A172 (cell line): ENCODE measurements around the gene KPNA3. TPM values are rescaled to one million over a fixed set of nuclear protein-coding genes. Genes with fewer than 3 reads are reported as not detected.
"Not testable (repeated sequence)": the region's sequence is repeated elsewhere in the genome, so short reads cannot be mapped to it uniquely, and the experiment has no call there.

Experiments used
- DNase-seq: peaks from one replicate; pipeline ENCODE4 v3.0.0-alpha.2; 2015; ENCODE audit warnings: low spot score
- total RNA-seq: library from RNA; depleted of rRNA; stranded (reverse); fragments of >200 nt; shearing (Covaris generic); gene quantifications from 2 replicates; pipeline ENCODE4 v1.2.3, GENCODE V29; 2014; rRNA removed

KPNA3 gene
- total RNA-seq: 41.3 and 41.7 TPM in 2 replicates

- peak; percentile 88 for DNase-seq
These were observed at the start of gene KPNA3 for GRCh38 chr13:49792550-49793324. KPNA3 (minus strand) TSS chr13:49792682; CDS start chr13:49792506, 176 bp downstream.

DNA sequence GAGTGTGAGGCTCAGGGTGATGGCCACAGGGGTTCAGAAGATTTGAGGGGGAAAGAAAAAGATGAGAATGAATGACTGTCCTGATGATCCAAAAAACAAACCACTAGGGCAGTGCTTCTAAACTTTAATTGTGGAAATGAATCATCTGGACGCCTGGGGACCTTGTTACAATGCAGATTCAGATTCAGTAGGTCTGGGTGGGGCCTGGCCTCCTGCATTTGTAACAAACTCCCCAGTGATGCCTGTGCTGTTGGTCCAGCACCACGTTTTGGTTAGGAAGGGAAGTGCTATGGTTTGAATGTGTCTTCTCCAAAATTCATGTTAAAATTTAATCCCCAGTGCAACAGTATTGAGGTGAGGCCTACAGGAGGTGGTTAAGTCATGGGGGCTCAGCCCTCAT lies 49.5 kb upstream of the KPNA3 start:
- no peak for DNase-seq

- no peak for DNase-seq
These were observed 48.2 kb upstream of the KPNA3 start for GRCh38 chr13:49840675-49841074.

- DNase-seq: no peak
These were observed 47.8 kb upstream of the KPNA3 start for GRCh38 chr13:49840266-49840665.

- no peak for DNase-seq
These were observed 46.5 kb upstream of the KPNA3 start for GRCh38 chr13:49838989-49839388.

DNA sequence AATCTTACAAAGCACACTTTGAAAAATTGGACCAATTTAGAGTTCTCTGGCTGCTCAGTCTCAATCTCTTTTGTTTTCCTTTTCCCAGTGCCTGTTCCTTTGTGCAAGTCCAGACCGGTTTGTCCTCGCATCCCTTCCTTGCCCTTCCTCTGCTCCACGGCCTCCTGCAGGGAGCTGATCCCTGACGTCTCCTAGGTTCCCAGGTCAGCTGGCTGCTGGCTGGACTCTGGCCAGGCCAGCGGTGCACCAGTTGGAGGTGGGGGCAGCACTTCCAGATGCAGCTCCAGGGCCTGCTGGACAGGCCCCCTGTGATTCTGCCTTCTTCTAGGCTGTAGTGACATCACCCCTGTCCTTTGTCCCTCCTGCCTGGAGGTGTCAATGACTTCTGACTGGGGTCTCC lies 44.0 kb upstream of the KPNA3 start:
- no peak for DNase-seq

DNA sequence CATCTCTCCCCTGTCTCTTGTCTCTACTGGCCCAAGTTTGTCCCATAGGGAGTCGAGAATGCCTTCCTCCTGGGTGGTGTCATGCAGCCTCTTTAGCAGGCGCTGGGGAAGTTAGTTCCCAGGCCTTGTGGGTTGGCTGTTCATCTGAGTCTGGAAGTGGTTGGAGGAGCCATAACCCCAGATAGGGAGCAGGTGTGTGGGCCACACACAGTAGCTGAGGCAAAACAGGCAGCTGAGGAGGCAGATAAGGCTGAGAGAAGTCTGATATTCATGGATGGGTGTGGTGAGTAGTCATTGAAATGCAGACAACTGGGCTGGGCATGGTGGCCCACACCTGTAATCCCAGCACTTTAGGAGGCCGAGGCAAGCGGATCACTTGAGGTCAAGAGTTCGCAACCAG lies 40.9 kb upstream of the KPNA3 start:
- no peak for DNase-seq

- DNase-seq: no peak
These were observed 39.0 kb upstream of the KPNA3 start for GRCh38 chr13:49831455-49831854.

GRCh38 chr13:49830721-49831120 lies 38.2 kb upstream of the KPNA3 start:
- DNase-seq: no peak

GRCh38 chr13:49829715-49830114 lies 37.2 kb upstream of the KPNA3 start:
- DNase-seq: no peak

- no peak for DNase-seq
These were observed 36.0 kb upstream of the KPNA3 start for GRCh38 chr13:49828453-49828852.

DNA sequence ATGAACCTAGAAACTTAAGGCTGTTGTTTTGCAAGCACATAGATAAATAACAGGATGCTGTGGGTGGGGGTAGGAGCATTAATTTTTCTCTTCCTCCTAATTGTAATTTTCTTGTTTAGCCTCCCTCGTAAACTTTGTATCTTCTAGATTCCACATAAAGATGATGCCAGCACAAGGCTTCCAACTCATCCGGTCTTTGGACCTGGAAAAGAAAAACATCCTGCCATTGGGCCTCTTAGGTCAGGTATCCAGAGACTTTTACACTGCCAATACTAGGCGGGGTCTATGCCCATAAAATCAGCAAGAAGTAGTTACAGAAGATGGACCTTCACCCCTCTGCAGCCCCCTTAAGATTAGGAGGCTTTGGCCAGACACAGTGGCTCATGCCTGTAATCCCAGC lies 35.4 kb upstream of the KPNA3 start:
- no peak for DNase-seq

DNA sequence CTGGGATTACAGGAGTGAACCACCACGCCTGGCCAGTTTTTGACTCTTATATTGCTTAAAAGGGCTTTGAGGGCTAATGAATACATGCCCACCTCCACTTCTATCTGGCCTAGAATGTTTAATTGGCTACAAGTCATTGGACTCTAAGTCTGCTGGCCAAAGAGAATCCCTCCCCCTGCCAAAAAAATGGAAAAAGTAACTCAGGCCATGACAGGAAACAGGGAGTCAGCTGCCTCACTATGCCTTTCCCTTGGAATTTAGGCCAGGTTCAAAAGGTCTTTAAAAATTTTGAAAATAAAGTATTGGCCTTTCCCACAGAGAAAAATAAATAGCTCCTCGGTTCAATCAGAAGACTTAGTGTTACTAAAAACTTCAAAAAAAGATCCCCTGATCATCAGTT lies 34.9 kb upstream of the KPNA3 start:
- DNase-seq: no peak

DNA sequence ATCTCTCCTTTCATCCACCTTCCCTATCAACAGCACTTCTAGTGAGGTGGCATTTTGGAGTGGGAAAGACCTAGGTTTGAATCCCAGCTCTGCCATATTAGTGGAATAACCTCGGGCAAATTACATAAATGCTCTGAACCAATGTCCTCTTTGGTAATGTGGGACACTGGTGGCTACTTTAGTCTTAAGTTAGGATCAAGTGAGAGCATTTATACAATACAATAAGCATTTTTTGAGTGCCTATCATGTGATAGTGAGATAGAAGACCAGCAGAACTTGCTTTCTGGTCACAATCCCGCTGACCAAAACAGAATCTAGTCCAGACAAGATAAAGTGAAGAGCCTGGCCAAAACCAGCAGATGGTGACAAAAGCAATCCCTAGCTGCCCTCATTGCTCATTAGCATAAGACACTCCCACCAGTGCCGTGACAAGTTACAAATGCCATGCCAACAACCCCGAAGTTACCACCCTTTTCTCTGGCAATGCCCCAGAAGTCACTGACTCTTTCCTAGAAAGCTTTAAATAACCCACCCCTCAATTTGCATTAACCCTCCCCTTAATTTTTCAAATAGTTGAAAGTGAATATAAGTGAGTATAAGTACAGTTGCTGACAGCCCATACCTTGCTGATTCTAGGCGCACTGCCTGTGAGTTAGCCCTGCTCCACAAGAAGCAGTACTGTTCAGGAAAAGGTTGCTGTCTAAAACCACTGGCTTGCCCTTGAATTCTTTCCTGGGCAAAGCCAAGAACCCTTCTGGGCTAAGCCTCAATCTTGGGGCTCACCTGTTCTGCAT lies 28.9 kb upstream of the KPNA3 start:
- peak; percentile 14 for DNase-seq

DNA sequence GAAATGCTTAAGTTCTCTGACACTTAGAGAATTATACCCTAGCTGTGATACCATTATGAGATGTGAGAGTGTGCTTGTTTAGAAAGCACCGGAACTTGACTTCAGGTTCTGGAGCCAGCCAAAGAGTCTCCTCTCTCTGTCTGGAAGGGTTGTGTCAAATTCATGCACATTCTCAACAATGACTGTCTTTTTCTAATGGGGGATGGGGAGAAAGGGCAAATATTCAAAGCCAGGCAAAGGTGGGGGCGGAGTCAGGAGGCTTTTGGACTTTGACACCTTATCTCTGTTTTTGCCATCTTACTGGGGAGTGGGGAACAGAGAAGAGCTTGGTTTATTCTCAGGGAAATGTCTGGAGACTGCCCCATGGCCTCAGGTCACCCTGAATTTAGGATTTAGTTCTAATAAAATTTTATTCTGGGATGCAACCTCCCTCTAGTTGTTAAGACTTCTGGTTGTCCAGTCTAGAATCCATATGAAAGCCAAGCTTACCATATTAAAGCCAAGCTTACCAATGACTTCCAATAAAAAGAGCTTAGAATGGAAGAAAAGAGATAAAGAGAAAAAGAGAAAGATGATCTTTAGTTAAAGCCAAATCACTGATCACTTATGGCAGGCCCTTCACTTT lies 28.2 kb upstream of the KPNA3 start:
- no peak for DNase-seq

GRCh38 chr13:49816047-49816446 lies 23.6 kb upstream of the KPNA3 start:
- not testable (repeated sequence) for DNase-seq

GRCh38 chr13:49814551-49815270 lies 22.2 kb upstream of the KPNA3 start:
- no peak for DNase-seq

GRCh38 chr13:49812812-49813211 lies 20.3 kb upstream of the KPNA3 start:
- no peak for DNase-seq

DNA sequence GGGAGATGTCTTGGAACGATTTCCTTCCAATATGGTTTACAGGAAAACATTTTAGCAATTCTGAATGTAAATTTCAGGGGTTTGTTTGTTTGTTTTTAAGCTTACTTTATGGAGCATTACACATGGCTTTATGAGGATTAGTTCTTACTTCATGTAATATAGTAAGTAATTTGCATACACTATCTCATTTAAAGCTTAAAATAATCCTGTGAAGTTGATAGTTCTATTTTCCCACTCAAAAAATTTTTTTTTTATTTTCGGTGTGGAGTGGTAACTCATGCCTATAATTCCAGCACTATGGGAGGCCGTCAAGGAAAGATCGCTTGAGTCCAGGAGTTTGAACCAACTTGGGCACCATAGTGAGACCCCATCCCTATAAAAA lies 19.0 kb upstream of the KPNA3 start:
- no peak for DNase-seq

GRCh38 chr13:49810567-49811526 lies 18.4 kb upstream of the KPNA3 start:
- no peak for DNase-seq

DNA sequence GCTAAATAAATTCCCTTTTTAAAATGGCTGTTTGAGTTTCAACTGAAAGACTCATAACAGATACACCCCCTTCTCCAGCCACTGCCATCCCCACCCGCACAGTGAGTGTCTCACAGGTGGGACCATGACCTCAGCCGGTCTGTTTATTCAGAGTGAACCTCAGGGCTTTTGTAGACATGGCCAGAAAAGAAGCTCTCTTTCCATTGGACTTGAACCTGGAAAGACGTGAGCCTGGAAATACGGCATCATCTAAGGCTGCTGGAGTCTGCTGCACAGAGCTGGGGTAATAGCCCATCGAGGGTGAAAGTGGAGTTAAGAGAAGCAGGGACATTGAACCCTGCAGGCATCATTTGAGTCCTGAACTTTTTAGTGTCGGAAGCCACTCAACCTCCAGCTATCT lies 15.2 kb upstream of the KPNA3 start:
- DNase-seq: no peak
